Measurements from ENCODE around the gene METTL22. TPM values are rescaled to one million over a fixed set of nuclear protein-coding genes. Genes with fewer than 3 reads are reported as not detected.

The METTL22 gene
- polyA plus RNA-seq, 1 experiment, result 39.7 TPM

DNA sequence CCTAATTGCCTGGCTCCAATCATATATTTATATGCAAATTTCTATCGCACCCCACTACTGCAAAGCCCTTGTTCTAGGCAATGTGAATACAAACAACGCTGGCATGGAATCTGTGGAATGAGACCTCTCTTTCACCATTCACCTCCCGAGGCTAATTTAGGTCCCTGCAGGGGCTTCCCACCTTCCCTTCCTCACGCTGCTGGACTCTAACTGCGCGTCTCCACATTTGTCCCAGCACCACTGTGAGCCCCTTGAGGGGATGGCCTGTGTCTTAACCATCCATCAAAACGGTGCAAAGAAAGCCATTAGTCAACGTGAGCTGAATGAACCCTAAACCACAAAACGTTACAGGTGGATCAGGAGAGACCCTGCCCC, 32.8 kb upstream of the METTL22 start:
- Histone ChIP-seq H3K27ac (ENCODE audit: low read depth, low read length) (no peak overlapping the region), H3K9me3 (ENCODE audit: control insufficient read depth, insufficient read depth, low read length) (peaks cover 7% of the 10 kb centered on the region; the same call in 1 of the 2 replicates), H3K4me3 (ENCODE audit: low read depth, low read length) (no peak overlapping the region), H3K27me3 (ENCODE audit: control insufficient read depth, insufficient read depth, low read length) (peaks cover 27% of the 10 kb centered on the region)
- TF ChIP-seq, protein P1, sequence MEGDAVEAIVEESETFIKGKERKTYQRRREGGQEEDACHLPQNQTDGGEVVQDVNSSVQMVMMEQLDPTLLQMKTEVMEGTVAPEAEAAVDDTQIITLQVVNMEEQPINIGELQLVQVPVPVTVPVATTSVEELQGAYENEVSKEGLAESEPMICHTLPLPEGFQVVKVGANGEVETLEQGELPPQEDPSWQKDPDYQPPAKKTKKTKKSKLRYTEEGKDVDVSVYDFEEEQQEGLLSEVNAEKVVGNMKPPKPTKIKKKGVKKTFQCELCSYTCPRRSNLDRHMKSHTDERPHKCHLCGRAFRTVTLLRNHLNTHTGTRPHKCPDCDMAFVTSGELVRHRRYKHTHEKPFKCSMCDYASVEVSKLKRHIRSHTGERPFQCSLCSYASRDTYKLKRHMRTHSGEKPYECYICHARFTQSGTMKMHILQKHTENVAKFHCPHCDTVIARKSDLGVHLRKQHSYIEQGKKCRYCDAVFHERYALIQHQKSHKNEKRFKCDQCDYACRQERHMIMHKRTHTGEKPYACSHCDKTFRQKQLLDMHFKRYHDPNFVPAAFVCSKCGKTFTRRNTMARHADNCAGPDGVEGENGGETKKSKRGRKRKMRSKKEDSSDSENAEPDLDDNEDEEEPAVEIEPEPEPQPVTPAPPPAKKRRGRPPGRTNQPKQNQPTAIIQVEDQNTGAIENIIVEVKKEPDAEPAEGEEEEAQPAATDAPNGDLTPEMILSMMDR (IDR thresholded peaks at IDR 0.05; ENCODE audit: low read depth, low read length), result no peak
- no peak for DNase-seq (ENCODE audit: low read depth, low spot score)
- ChIA-PET CTCF (interaction anchor here (1.7 kb wide), 1 partner anchor 20 kb away, joined by 5 read pairs; no protein-coding TSS in a partner anchor), POLR2A (no interaction called here)

DNA sequence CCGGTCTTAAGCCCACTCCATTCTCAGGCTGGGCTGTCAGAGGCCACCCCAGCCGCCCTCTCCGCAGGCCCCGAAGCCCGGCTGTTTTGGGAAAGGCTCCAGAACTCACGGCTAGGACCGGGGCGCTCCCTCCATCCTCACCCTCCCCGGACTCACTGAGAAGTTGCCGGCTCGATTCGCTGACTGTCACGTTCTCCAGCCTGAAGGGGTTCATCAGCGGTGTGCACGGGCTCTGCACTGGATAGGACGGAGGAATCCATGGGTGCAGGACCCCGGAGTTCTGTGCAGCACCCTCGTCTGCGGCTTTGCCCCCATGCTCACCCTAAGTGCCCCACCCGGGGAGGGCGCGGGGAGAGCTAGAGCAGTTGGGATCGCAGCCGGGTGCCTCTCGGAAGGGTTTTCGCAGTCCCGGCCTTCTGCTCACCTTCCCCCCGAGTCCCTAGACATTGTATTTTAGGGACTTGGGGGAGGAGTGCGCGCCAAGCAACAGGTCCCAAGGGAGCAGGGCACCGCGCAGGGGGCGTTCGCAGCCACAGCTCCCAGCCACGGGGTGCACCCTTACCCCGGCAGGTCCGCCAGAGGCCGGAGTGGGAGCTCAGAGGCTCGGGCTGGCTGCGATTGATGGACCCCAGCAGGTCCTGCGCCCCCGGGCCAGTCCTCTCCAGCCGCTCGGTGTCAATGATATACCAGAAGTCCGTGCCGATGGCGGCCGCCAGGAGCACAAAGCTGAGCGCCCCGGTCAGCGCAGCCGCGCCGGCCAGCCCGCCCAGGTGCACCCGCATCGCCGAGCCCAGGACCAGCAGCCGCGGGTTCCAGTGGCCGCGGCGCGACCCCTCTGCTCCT, 32.2 kb upstream of the METTL22 start:
- ChIA-PET POLR2A (no interaction called here), CTCF (interaction anchor here (1.7 kb wide), 1 partner anchor 21 kb away, joined by 5 read pairs; no protein-coding TSS in a partner anchor)
- Histone ChIP-seq H3K4me3 (ENCODE audit: low read depth, low read length) (no peak overlapping the region), H3K9me3 (ENCODE audit: control insufficient read depth, insufficient read depth, low read length) (peaks cover 7% of the 10 kb centered on the region; the same call in 1 of the 2 replicates), H3K27ac (ENCODE audit: low read depth, low read length) (no peak overlapping the region), H3K27me3 (ENCODE audit: control insufficient read depth, insufficient read depth, low read length) (peaks cover 27% of the 10 kb centered on the region)
- no peak for DNase-seq (ENCODE audit: low read depth, low spot score)
- TF ChIP-seq, protein P1 (IDR thresholded peaks at IDR 0.05; ENCODE audit: low read depth, low read length), result no peak

DNA sequence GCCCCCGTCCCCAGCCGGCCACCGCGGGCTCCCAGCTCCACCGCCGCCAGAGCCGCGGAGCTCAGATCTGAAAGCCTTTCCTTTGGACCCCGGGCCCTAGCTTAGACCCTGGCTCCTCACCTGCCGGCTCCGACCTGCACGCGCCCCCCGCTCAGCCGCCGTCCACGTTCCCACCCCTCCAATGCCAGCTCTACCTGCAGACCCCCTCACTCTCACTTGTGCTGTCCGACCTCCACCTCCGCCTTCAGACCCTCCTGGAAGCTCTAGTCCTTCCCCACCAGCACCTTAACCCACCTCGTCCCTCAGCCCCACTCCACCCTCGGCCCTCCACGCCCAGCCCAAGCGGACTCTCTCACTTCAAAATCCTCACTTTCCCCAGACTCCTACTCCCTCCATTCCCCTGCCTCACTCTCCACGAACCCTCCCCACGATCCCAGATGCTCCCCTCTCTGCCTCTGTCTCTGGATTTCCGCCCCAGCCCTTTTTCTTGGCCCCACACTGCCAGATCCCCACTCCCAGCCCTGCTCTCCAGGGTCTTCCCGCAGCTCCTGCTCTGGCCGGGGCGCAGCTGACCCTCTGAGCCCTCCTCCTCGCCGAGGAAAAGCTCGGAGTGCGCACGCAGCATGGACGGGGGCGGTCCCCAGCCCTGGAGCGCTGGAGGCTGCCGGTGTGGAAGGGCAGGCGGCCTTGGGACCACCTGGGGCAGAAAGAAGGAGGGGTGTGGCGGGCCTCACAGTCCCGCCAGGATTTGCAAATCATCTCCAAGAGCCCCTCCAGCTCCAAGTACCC, 31.4 kb upstream of the METTL22 start, which contains the start of gene TMEM114:
TSS of gene TMEM114 (minus strand) at position 612 of the 789 bp plus-strand sequence. CDS start 673 bp downstream, outside the sequence.
- CTCF ChIA-PET, result interaction anchor here (1.7 kb wide), 1 partner anchor 21 kb away, joined by 5 read pairs; no protein-coding TSS in a partner anchor
- POLR2A ChIA-PET, result no interaction called here
- Histone ChIP-seq H3K4me3 (ENCODE audit: low read depth, low read length) (no peak within 1 kb of the TSS), H3K27ac (ENCODE audit: low read depth, low read length) (no peak within 1 kb of the TSS), H3K9me3 (ENCODE audit: control insufficient read depth, insufficient read depth, low read length) (peaks cover 7% of the 10 kb centered on the region; the same call in 1 of the 2 replicates), H3K27me3 (ENCODE audit: control insufficient read depth, insufficient read depth, low read length) (peaks cover 27% of the 10 kb centered on the region)
- DNase-seq (ENCODE audit: low read depth, low spot score), result no peak
- TF ChIP-seq, protein P1 (IDR thresholded peaks at IDR 0.05; ENCODE audit: low read depth, low read length), result no peak

DNA sequence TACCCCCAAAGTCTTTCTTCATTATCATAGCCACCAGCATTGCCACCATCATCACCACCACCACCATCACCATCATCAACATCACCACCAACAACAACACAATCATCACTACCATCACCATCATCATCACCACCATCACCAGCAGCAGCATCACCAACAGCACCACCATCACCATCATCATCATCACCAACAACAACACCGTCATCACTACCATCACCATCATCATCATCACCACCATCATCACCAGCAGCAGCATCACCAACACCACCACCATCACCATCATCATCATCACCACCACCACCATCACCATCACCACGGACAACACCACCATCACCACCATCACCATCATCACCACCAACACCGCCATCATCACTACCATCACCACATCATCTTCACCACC, 30.7 kb upstream of the METTL22 start:
- POLR2A ChIA-PET, result no interaction called here
- TF ChIP-seq, protein P1 (IDR thresholded peaks at IDR 0.05; ENCODE audit: low read depth, low read length), result no peak
- no peak overlapping the region for H3K4me3 ChIP-seq (ENCODE audit: low read depth, low read length)
- H3K27me3 ChIP-seq (ENCODE audit: control insufficient read depth, insufficient read depth, low read length), result peaks cover 27% of the 10 kb centered on the region
- DNase-seq (ENCODE audit: low read depth, low spot score), result no peak
- H3K27ac ChIP-seq (ENCODE audit: low read depth, low read length), result no peak overlapping the region
- CTCF ChIA-PET, result no interaction called here
- peaks cover 7% of the 10 kb centered on the region; the same call in 1 of the 2 replicates for H3K9me3 ChIP-seq (ENCODE audit: control insufficient read depth, insufficient read depth, low read length)

All from AG04450 (cell line).